NCI-H226 (cell line): ENCODE measurements around the gene MAML3.
A peak's percentile ranks its signal among the peaks of the same experiment; 100 is the strongest.

Experiments used
- DNase-seq: peaks from one replicate; pipeline ENCODE4 v3.0.0-alpha.2; 2015

Gene MAML3

GRCh38 chr4:140153419-140153717 is 616 bp downstream of the MAML3 start:
- DNase-seq = no peak

GRCh38 chr4:140152751-140153418 is 1.1 kb downstream of the MAML3 start:
- no peak for DNase-seq

GRCh38 chr4:140152013-140152703 is 1.8 kb downstream of the MAML3 start:
- DNase-seq = peak; percentile 7

GRCh38 chr4:140151699-140152012 is 2.3 kb downstream of the MAML3 start:
- DNase-seq = peak; percentile 77

GRCh38 chr4:140150886-140151698 is 2.9 kb downstream of the MAML3 start:
- DNase-seq = peak; percentile 67

GRCh38 chr4:140150636-140150885 is 3.4 kb downstream of the MAML3 start:
- no peak for DNase-seq

GRCh38 chr4:140149846-140150635 is 3.9 kb downstream of the MAML3 start:
- peak; percentile 28 for DNase-seq

GRCh38 chr4:140144050-140144449 is 9.9 kb downstream of the MAML3 start:
- no peak for DNase-seq

GRCh38 chr4:140141210-140141835 is 12.7 kb downstream of the MAML3 start:
- no peak for DNase-seq

GRCh38 chr4:140140566-140140965 is 13.4 kb downstream of the MAML3 start:
- DNase-seq = no peak

GRCh38 chr4:140138428-140138827 is 15.6 kb downstream of the MAML3 start:
- DNase-seq = no peak

GRCh38 chr4:140137671-140138070 is 16.3 kb downstream of the MAML3 start:
- no peak for DNase-seq

GRCh38 chr4:140136509-140136908 is 17.5 kb downstream of the MAML3 start:
- no peak for DNase-seq

GRCh38 chr4:140135529-140136088 is 18.4 kb downstream of the MAML3 start:
- DNase-seq = no peak

- no peak for DNase-seq
These were observed 19.1 kb downstream of the MAML3 start for GRCh38 chr4:140134746-140135425.

GRCh38 chr4:140133576-140133975 is 20.4 kb downstream of the MAML3 start:
- DNase-seq = no peak

- DNase-seq = no peak
These were observed 22.2 kb downstream of the MAML3 start for GRCh38 chr4:140131675-140132229.

GRCh38 chr4:140130677-140131076 is 23.3 kb downstream of the MAML3 start:
- DNase-seq = no peak

- no peak for DNase-seq
These were observed 26.6 kb downstream of the MAML3 start for GRCh38 chr4:140127422-140127821.

- DNase-seq = no peak
These were observed 27.7 kb downstream of the MAML3 start for GRCh38 chr4:140126261-140126660.

- DNase-seq = no peak
These were observed 28.6 kb downstream of the MAML3 start for GRCh38 chr4:140125374-140125773.
